ENCODE results near the gene ACER1. TPM values are rescaled to one million over a fixed set of nuclear protein-coding genes. Genes with fewer than 3 reads are reported as not detected.

The ACER1 gene
- total and polyA plus RNA-seq, 10 of the 15 experiments (the other 5 are each of a cell fraction or from before 2014, with no cell fraction given): not detected

DNA sequence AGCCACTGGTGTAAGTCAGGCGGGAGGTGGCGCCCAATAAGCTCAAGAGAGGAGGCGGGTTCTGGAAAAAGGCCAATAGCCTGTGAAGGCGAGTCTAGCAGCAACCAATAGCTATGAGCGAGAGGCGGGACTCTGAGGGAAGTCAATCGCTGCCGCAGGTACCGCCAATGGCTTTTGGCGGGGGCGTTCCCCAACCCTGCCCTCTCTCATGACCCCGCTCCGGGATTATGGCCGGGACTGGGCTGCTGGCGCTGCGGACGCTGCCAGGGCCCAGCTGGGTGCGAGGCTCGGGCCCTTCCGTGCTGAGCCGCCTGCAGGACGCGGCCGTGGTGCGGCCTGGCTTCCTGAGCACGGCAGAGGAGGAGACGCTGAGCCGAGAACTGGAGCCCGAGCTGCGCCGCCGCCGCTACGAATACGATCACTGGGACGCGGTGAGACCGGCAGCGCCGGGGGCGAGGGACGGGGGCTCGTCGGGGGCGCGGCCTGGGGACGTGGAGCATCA lies 39.2 kb upstream of the ACER1 start, which contains the start of gene ALKBH7 (continued):
- TF ChIP-seq, protein P1, sequence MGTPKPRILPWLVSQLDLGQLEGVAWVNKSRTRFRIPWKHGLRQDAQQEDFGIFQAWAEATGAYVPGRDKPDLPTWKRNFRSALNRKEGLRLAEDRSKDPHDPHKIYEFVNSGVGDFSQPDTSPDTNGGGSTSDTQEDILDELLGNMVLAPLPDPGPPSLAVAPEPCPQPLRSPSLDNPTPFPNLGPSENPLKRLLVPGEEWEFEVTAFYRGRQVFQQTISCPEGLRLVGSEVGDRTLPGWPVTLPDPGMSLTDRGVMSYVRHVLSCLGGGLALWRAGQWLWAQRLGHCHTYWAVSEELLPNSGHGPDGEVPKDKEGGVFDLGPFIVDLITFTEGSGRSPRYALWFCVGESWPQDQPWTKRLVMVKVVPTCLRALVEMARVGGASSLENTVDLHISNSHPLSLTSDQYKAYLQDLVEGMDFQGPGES (IDR thresholded peaks at IDR 0.05): peak; percentile 100
- TF ChIP-seq IRF4 (IDR thresholded peaks at IDR 0.05; ENCODE audit: low read depth, low read length) (no peak), BACH1 (IDR thresholded peaks at IDR 0.05; ENCODE audit: borderline replicate concordance) (peak; percentile 72; the same call in 1 of the 2 replicates), ETV6 (conservative IDR thresholded peaks at IDR 0.05 in 1 of 2, IDR thresholded peaks at IDR 0.05 in 1 of 2; ENCODE audit: borderline replicate concordance in 1 of 2, low read depth in 1 of 2) (no peak), FOXK2 (IDR thresholded peaks at IDR 0.05) (no peak), ATF7 (IDR thresholded peaks at IDR 0.05; ENCODE audit: low read depth) (no peak; the same call in 1 of the 2 replicates), HDGF (IDR thresholded peaks at IDR 0.05) (no peak), MTA3 (IDR thresholded peaks at IDR 0.05; ENCODE audit: borderline replicate concordance, low read length) (no peak), PAX5 (IDR thresholded peaks at IDR 0.05; ENCODE audit: borderline replicate concordance, low read depth, low read length) (no peak), RFX5 (IDR thresholded peaks at IDR 0.05; ENCODE audit: low read depth, low read length) (0 out of 2 replicates have a peak, but pooled peaks have one; percentile 53), ASH2L (IDR thresholded peaks at IDR 0.05; ENCODE audit: borderline replicate concordance, low read depth) (no peak), SUZ12 (IDR thresholded peaks at IDR 0.05; ENCODE audit: unreplicated experiment) (no peak), RAD51 (IDR thresholded peaks at IDR 0.05) (no peak), BCL11A (IDR thresholded peaks at IDR 0.05; ENCODE audit: low read depth, low read length) (no peak), SREBF2 (IDR thresholded peaks at IDR 0.05; ENCODE audit: low read length) (no peak), ZNF622 (IDR thresholded peaks at IDR 0.05) (no peak), MEF2A (IDR thresholded peaks at IDR 0.05; ENCODE audit: insufficient read depth, low read depth, low read length) (no peak), E2F4 (IDR thresholded peaks at IDR 0.05; ENCODE audit: low read depth, low read length) (no peak), SKIL (IDR thresholded peaks at IDR 0.05; ENCODE audit: low read depth, poor library complexity, severe bottlenecking) (peak; percentile 90), TCF3 (IDR thresholded peaks at IDR 0.05; ENCODE audit: borderline replicate concordance, insufficient read depth, low read depth, low read length) (no peak), SREBF1 (IDR thresholded peaks at IDR 0.05; ENCODE audit: low read length) (no peak)
- TF ChIP-seq, protein P2, sequence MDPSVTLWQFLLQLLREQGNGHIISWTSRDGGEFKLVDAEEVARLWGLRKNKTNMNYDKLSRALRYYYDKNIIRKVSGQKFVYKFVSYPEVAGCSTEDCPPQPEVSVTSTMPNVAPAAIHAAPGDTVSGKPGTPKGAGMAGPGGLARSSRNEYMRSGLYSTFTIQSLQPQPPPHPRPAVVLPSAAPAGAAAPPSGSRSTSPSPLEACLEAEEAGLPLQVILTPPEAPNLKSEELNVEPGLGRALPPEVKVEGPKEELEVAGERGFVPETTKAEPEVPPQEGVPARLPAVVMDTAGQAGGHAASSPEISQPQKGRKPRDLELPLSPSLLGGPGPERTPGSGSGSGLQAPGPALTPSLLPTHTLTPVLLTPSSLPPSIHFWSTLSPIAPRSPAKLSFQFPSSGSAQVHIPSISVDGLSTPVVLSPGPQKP (IDR thresholded peaks at IDR 0.05; ENCODE audit: low read depth, low read length): no peak
- TF ChIP-seq, protein P3, sequence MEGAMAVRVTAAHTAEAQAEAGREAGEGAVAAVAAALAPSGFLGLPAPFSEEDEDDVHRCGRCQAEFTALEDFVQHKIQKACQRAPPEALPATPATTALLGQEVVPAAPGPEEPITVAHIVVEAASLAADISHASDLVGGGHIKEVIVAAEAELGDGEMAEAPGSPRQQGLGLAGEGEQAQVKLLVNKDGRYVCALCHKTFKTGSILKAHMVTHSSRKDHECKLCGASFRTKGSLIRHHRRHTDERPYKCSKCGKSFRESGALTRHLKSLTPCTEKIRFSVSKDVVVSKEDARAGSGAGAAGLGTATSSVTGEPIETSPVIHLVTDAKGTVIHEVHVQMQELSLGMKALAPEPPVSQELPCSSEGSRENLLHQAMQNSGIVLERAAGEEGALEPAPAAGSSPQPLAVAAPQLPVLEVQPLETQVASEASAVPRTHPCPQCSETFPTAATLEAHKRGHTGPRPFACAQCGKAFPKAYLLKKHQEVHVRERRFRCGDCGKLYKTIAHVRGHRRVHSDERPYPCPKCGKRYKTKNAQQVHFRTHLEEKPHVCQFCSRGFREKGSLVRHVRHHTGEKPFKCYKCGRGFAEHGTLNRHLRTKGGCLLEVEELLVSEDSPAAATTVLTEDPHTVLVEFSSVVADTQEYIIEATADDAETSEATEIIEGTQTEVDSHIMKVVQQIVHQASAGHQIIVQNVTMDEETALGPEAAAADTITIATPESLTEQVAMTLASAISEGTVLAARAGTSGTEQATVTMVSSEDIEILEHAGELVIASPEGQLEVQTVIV (IDR thresholded peaks at IDR 0.05; ENCODE audit: borderline replicate concordance, partially characterized antibody): peak; percentile 58
- TF ChIP-seq, protein P4, sequence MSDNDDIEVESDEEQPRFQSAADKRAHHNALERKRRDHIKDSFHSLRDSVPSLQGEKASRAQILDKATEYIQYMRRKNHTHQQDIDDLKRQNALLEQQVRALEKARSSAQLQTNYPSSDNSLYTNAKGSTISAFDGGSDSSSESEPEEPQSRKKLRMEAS (IDR thresholded peaks at IDR 0.05; ENCODE audit: low read depth, low read length): no peak
